SK-MEL-5 (cell line): Measurements from ENCODE around the gene SUMO3. TPM values are rescaled to one million over a fixed set of nuclear protein-coding genes. Genes with fewer than 3 reads are reported as not detected.

ENCODE experiments used
- DNase-seq: peaks from one replicate; pipeline ENCODE4 v3.0.0-alpha.2; 2016; ENCODE audit warnings: low read depth, low spot score
- in situ Hi-C: cut with HindIII; loops from 2 replicates; pipeline ENCODE4 v1.10.0; 2016; ENCODE audit warnings: low sequenced_read_pairs, high pct_unique_total_duplicates, low pct_unique_long_range_greater_than_20kb
- total RNA-seq: library from RNA; depleted of rRNA; stranded (reverse); fragments of >200 nt; shearing (Covaris generic); gene quantifications from 2 replicates; pipeline ENCODE4 v1.2.3, GENCODE V29; 2014

The SUMO3 gene
- total RNA-seq, 1 experiment from 2014 or later: 34.2 TPM

DNA sequence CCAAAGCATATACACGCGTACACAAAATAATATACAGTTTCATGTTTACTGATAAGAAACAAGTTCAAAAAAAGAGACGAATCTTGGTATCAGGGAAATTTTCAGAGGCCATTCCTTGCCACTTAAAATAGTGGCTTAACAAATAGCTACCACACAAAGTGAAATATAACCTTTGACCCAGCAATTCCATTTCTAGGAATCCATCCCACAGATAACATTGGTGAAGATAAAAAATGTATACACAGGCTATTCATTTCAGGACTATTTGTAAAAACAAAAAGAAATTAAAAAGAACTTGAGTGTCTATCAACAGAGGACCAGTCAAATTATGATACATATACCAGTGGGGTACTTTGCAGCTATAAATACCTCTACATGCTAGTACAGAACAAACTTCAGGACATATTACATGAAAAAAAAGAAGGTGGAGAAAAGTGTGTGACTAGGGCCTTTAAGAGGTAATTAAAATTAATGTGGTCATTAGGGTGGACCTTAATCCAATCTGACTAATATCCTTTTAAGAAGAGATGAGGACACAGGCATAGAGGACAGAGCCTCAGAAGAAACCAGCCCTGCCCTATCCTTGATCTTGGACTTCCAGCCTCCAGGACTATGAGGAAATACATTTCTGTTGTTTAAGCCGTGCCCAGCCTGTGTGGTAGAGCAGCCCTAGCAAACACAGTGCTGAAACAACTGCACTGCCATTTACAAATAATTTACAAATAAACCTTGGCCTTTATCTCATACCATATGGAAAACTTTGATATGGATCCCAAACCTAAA lies 24.1 kb downstream of the SUMO3 start:
- DNase-seq: no peak
- in situ Hi-C loops: no loop called here

DNA sequence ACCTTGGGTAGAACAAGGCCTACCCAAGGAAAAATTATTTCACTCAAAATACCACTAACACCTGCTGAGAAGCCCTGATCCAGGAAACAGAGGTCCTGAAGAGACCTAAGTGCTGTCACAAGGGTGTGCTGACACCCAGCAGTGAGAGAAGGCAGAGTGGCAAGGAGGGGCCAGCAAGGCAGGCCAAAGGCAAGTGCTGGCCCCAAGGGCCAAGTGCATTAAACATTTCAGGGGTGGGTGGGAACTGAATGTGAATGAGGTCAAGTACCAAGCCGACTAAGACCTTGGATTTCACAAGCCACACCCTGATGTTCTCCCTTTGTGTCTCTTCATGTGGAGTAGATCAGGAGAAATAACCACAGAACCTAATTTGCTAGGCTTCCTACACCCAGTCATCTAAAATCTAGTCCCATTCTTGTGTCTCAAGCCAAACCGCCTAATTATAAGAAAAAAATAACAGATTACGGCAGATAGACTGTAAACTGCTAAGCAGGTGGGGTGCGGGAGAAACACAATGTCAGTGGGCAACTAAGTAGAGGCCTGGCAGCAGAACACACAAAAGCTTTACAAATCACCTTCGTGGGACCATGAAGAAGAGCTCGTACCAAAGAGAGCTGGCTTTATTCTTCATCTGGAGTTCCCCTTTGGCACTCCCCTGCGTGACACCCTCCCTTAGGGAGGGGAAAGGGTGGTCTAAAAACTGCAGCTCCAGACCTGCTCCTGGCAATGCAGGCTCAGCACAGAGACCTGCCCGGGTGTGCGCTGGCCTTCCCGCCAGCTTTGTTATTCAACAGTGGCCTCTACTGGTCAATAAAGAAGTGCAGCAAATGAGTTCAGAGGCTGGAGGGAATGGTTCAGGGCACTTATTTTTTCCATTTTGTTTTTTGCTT lies 24.9 kb downstream of the SUMO3 start:
- in situ Hi-C loops: no loop called here
- peak; percentile 68 for DNase-seq

DNA sequence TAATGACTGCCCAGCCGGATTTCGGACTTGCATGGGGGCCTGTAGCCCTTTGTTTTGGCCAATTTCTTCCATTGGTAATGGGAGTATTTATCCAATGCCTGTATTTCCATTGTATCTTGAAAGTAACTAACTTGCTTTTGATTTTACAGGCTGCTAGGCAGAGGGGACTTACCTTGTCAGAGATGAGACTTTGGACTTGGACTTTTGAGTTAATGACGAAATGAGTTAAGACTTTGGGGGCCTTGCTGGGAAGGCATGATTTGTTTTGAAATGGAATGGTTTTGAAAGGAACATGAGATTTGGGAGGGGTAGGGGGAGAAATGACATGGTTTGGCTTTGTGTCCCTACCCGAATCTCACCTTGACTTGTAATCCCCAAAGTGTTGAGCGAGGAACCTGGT lies 25.9 kb downstream of the SUMO3 start:
- no peak for DNase-seq
- in situ Hi-C loops: no loop called here

DNA sequence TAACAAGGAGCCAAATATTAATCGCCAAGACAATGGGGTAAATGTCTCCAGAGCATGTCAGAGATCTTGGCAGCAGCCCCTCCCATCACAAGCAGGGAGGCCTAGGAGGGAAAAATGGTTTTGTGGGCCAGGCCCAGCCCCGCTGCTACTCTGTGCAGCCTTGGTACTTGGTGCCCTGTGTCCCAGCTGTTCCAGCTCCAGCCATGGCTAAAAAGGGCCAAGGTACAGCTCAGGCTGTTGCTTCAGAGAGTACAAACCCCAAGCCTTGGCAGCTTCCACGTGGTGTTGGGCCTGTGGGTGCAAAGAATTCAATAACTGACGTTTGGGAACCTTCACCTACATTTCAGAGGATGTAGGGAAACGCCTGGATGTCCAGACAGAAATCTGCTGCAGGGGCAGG lies 26.6 kb downstream of the SUMO3 start:
- in situ Hi-C loops: no loop called here
- no peak for DNase-seq

DNA sequence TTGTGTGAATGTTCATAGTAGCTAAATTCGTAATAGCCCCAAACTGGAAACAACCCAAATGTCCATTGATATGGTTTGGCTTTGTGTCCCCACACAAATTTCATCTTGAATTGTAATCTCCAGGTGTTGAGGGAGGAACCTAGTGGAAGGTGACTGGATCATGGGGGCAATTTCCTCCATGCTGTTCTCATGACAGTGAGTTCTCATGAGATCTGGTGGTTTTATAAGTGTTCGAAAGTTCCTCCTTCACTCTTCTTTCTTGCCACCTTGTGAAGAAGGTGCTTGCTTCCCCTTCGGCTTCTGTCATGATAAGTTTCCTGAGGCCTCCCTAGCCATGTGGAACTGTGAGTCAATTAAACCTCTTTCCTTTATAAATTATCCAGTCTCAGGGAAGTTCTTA lies 27.5 kb downstream of the SUMO3 start:
- in situ Hi-C loops: no loop called here
- no peak for DNase-seq

DNA sequence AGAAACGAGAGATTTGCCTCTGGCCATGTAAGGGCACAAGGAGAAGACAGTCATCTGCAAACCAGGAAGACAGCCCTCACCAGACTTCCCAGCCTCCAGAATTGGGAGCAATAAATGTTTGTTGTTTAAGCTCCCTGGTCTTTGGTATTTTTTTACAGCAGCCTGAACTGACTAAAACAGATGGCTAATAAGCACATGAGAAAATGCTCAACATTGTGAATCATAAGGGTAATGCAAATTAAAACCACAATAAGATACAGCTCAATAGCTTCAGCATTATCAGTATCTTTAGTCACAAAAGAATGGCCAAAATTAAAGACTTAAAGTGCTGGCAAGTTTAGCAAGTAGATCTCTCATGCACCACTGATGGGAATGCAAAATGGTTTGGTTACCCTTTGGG lies 28.0 kb downstream of the SUMO3 start:
- in situ Hi-C loops: no loop called here
- peak; percentile 22 for DNase-seq

DNA sequence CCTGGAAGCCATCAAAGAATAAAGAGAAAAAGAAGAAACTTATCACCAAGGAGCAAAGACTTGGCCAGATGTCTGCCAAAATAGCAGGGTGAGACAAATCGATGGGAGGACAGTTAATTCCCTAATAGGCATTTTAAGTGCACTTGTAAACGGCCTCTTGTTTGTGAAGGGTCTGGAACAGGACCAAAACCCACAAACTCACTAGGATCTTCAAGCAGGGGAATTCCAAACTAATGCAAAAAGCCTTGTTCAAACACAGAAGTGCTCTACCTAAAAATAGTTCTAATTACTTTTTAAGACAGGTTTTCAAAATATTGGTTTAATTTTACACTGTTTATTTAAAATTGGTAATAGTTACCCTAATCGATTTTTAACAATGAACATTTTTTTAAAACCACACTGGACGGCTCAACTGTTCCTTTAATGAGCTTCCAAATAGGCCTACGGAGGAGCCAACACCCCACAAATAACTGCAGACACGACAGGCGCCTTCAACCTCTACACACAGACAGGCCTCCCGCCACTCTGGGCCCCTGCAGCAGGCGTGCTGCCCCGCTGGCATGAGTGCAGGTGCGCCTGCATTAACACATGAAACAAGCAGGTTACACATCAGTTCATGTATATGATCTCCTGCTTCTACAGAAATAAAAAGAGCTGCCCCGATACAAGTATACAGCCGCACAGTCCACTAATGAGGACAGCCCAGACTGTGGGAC lies 32.1 kb downstream of the SUMO3 start:
- in situ Hi-C loops: no loop called here
- DNase-seq: no peak

DNA sequence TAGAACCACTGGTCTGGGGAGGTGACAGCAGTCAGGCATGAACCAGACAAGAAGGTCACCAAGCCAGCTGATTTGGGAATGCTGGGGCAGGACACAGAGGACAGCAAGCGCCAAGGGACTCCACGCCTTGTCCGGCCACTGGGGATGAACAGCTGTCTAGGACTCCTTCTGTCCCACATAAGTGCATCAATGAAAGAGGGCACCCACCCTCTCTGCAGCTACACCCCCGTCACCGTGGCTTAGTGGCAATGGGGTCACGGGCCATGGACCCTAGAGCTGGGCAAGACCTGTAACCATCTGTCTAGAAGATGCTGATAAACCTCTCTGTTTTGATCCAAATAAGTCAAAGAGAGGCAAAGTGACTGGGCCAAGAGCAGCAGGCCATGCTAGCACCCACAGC lies 33.1 kb downstream of the SUMO3 start:
- in situ Hi-C loops: no loop called here
- DNase-seq: no peak

DNA sequence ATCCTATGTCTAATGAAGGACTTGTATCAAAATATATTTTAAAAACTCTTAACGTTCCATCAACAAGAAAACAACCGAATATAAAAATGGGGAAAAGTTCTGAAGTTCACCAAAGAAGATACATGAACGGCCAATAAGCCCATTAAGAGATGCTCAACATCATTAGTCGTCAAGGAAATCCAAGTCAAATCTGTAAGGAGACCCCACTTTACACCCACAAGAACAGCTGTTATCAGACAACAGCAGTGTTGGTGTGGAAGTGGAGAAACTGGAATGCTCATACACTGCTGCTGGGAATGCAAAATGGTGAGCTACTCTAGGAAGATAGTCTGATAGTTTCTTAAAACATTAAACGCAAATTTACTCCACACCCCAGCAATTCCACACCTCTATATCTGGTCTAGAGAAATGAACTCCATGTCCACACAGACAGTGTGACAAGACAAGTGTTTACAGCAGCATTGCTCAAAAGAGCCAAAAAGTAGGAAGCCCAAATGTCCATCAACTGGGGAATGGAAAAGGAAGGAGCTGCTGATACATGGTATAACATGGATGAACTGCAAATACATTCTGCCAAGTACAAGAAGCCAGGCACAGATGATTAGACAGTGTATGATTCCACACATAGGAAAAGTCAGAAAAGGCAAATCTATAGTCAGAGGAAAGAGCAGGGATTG lies 34.7 kb downstream of the SUMO3 start:
- in situ Hi-C loops: no loop called here
- DNase-seq: no peak

DNA sequence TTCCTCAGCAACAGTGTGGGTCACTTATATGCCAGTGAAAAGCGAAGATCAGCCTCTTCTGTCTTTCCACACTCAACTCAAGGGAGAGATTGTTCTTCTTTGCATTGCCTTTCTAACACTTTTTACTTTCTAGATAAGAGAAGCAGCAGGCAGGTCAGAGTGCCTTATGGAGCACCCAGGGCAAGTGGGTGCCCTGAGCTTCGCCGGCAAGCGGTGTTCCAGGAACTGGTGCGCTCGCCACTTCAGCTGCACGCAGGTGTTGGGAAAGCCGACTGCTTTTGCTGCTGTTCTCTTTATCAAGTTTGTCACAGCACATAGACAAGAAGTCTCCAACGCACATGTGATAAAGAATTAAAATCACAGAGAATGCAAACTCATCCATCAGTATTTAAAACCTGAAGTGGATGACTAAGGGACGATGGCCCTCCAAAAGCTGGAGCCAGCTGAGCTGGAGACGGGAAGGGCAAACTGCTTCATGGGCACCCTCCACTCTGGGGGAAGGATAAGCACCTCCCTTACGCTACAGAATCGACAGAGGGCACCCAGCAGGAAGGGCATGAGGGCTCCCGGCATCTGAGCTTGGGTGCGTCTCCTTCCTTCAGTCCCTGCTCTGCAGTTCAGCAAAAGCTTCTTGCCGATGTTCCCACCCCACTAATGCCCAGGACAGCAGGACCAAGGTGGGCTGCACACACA lies 36.9 kb downstream of the SUMO3 start:
- no peak for DNase-seq
- in situ Hi-C loops: no loop called here

DNA sequence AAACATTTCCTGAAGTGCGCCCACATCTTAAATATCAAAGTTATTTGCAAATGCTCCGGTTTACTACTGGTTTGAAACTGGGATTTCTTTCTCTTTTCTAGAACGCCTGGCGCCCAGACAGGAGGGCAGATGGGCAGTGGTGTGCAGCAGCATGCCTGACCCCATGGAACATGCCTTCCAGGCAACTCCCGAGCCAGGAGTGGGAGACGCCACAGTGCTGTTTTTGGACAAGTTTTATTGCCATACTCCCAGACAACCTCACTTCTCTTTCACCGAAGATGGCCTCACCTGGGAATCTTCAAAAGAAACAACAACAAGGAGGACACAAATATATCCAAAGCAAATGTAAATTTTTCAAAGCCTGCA lies 37.7 kb downstream of the SUMO3 start:
- DNase-seq: no peak
- in situ Hi-C loops: no loop called here

DNA sequence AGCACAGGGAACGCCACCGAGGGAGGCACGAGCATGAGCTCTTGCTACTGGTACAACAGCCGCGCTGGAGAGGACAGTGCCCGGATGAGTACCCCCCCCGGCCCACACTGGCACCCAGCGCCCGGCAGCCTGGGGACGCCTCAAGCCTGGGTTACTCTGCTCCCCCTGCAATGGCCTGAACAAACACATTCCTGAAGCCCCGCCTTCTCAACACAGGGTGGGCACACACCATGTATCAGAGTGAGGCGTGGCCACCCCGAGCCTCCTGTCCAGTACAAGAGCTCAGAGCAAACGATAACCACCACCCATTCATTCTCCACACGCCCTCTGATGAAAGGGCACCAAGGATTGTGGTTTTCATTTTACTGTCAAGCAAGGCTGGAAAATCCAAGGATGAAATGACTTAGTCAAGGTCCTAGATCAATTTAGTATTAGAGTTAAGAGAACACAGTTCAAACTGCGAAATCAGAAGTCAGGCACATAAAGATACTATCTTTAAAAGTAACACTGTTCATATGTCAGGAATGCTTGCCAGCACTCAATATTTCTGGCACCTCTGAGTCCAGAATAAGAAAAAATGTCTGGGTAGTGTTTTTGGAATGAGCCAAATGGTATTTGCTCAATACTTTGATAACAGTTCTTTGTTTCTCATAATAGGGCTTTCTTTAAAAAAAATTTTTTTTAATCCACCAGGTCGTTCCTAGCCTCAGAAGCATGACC lies 38.3 kb downstream of the SUMO3 start:
- in situ Hi-C loops: no loop called here
- no peak for DNase-seq

DNA sequence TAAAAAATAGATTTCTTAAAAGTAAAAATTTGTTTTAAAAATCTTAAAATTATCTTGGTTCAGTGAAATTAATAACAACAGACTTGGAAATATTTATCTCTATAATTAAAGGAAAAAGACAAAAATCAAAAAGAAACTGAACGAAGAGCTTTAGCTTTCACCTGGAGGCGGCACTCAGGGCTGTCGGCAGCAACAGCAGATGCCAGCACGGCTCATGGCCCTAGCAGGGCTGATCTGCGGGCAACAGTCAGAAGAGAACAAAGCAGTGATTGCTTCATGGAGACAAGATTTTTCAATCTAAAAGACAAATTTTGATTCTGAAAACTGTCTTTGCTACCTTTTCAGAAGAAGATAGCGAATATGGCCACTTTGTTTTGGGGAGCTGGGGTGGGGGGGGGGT lies 38.9 kb downstream of the SUMO3 start:
- DNase-seq: no peak
- in situ Hi-C loops: no loop called here

DNA sequence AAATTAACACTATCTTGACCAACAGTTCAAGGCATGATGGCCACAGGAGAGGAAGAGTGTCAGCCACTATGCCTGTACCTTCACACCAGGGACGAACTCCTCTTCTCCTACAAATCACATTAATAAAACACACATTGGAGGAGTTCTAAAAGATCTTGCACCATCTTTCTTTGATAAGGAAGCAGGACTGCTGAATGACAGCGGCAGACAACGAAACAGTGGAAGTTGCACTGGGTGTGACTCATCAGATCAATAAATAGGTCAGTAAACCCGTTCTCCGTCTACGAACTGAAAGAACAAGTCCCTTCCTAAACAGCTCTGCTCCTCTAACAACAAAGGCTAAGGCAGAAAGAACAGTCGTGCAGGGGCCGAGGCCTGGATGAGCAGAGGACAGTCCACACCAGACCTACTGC lies 39.4 kb downstream of the SUMO3 start:
- no peak for DNase-seq
- in situ Hi-C loops: no loop called here

DNA sequence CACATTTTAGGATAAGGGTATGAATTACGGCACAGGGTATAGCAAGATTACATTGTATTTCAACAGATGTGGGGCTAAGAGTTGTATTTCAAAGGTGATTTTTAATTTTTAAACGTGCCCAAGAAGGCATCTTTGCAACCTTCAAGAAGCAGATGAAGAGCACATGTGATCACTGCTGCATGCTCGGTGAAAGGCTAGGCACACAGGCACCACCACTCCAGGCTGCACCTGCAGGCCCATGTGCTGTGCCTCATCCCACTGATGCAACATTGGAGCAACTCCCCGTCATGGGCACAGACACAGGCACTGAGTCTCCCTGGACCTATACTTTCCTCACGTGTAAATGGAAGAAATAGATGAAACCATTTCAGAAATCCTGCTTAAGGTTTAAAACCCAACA lies 39.8 kb downstream of the SUMO3 start:
- in situ Hi-C loops: no loop called here
- no peak for DNase-seq

DNA sequence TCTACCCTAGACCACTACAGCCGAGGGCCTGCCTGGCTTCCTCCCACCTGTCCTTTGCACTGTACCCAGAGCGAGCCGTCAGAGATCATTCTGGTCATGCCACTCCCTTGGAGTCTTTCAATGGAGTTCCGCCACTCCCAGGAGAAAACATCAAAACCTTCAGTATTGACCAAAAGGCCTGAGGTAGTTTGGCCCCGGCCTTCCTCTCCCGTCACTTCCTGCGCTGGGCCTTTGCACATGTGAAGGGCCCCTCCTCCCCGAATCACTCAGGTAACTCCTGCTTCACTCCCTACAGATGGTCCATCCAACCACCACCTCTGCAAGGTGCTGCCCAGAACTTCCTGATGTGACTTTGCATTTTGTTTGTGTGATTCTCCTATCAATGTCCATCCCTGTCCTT lies 42.9 kb downstream of the SUMO3 start:
- DNase-seq: no peak
- in situ Hi-C loops: no loop called here
